Upper lobe of left lung (tissue), 4 donors: ENCODE measurements around the gene FGGY.

Experiments
- POLR2AphosphoS5 ChIP-seq, 2 donors: sonication (generic); formaldehyde crosslinking; IDR thresholded peaks; one replicate each; pipeline ENCODE4 v1.5.1; 2017; ENCODE audit warnings: antibody characterized with exemption in 2 of 2
- TF ChIP-seq, protein P1 (sequence below), 6 experiments: fragments of 450-650 bp in 4 of 6; fragments of 200-600 bp in 2 of 6; sonication (generic) in 2 of 6; IDR thresholded peaks; one replicate each; pipeline ENCODE4 v1.5.1; 2016 to 2019; ENCODE audit warnings: antibody characterized with exemption in 6 of 6

DNA sequence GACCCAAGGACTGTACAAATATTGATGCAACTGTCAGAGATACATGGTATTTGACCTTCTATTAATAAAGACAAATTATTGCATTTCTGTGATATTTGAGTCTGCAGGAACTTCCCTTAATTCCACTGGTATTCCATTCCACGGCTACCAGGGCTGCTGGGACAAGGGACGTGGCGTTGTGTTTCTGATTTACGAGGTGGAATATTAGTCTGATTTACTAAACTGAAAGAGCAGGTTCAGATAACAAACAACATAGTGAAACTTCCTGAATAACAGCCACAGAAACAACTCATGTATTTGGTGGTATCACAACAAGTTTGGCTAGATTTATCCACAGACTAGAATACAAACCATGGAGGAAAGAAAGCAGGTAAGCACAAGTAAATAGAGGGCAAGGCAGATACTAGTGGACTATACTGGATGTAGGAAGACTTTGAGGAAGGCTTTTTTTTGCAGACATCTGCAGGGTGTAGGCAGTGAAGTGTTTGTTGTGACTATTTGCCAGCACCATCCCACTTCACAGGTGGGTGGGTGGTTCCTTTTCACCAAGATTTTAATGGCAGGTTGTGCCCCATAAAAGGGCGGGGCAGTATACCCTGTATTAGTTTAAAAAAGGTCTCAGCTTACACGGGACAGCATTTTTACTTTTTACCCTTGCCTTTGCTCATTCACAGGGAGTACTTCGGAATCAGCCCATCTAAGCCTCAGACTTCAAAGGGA, 100.4 kb downstream of the FGGY start:
- no peak for TF ChIP-seq POLR2AphosphoS5 (IDR thresholded peaks at IDR 0.05)
- TF ChIP-seq, protein P1, sequence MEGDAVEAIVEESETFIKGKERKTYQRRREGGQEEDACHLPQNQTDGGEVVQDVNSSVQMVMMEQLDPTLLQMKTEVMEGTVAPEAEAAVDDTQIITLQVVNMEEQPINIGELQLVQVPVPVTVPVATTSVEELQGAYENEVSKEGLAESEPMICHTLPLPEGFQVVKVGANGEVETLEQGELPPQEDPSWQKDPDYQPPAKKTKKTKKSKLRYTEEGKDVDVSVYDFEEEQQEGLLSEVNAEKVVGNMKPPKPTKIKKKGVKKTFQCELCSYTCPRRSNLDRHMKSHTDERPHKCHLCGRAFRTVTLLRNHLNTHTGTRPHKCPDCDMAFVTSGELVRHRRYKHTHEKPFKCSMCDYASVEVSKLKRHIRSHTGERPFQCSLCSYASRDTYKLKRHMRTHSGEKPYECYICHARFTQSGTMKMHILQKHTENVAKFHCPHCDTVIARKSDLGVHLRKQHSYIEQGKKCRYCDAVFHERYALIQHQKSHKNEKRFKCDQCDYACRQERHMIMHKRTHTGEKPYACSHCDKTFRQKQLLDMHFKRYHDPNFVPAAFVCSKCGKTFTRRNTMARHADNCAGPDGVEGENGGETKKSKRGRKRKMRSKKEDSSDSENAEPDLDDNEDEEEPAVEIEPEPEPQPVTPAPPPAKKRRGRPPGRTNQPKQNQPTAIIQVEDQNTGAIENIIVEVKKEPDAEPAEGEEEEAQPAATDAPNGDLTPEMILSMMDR (IDR thresholded peaks at IDR 0.05) = no peak
